Gastrocnemius medialis (tissue), 4 donors: ENCODE data around the gene OR4E1.

Experiments
- POLR2A ChIP-seq, 2 donors: fragments of 450-650 bp; IDR thresholded peaks; one replicate each; pipeline ENCODE4 v1.6.1; 2017; ENCODE audit warnings: antibody characterized with exemption in 2 of 2, mild to moderate bottlenecking in 2 of 2, moderate library complexity in 2 of 2
- TF ChIP-seq, protein P1 (sequence below), 5 experiments: fragments of 450-650 bp in 3 of 5; fragments of 200-600 bp in 2 of 5; sonication (generic) in 2 of 5; IDR thresholded peaks in 4 of 5; conservative IDR thresholded peaks in 1 of 5; 1 replicate in 4 of 5; 2 replicates in 1 of 5; pipeline ENCODE4 v1.5.1; 2016 to 2019; ENCODE audit warnings: antibody characterized with exemption in 5 of 5, mild to moderate bottlenecking in 3 of 5, moderate library complexity in 3 of 5

DNA sequence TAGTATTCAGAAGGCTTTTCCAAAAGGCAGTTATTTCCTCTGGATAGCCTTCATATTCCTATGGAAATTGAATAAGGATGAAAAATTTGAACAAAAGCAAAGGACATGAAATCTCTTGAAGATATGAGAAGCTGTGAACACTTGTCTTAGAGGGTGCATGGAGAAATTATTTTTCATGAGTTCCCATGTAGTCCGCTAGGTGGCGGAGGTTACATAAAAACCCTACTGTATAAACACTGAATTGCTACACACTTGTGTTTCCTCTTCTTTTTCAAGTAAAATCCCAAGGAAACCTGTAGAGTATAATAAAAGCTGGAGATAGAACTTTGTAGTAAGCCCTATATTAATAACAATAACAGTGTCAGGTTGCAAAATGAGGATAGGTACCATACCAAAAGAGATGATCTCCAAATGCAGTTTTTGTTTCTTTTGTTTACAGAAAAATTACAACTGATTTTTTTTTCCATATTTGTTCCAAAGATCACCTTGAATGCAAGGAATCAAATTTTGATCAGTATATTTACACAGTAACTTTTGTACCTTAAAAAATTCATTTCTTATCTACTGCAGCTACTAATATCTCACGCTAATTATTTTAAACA is 37.8 kb upstream of the OR4E1 start:
- no peak for TF ChIP-seq POLR2A (IDR thresholded peaks at IDR 0.05)
- TF ChIP-seq, protein P1, sequence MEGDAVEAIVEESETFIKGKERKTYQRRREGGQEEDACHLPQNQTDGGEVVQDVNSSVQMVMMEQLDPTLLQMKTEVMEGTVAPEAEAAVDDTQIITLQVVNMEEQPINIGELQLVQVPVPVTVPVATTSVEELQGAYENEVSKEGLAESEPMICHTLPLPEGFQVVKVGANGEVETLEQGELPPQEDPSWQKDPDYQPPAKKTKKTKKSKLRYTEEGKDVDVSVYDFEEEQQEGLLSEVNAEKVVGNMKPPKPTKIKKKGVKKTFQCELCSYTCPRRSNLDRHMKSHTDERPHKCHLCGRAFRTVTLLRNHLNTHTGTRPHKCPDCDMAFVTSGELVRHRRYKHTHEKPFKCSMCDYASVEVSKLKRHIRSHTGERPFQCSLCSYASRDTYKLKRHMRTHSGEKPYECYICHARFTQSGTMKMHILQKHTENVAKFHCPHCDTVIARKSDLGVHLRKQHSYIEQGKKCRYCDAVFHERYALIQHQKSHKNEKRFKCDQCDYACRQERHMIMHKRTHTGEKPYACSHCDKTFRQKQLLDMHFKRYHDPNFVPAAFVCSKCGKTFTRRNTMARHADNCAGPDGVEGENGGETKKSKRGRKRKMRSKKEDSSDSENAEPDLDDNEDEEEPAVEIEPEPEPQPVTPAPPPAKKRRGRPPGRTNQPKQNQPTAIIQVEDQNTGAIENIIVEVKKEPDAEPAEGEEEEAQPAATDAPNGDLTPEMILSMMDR (IDR thresholded peaks at IDR 0.05 in 4 of 5, conservative IDR thresholded peaks at IDR 0.05 in 1 of 5), result peak in 2 of 5 experiments; percentile 30 to 48
